ENCODE results near the gene IGFN1. TPM values are rescaled to one million over a fixed set of nuclear protein-coding genes. Genes with fewer than 3 reads are reported as not detected.

The IGFN1 gene
- total and polyA plus RNA-seq, 8 donors: 0.60 to 3.0 (median 0.95) TPM

DNA sequence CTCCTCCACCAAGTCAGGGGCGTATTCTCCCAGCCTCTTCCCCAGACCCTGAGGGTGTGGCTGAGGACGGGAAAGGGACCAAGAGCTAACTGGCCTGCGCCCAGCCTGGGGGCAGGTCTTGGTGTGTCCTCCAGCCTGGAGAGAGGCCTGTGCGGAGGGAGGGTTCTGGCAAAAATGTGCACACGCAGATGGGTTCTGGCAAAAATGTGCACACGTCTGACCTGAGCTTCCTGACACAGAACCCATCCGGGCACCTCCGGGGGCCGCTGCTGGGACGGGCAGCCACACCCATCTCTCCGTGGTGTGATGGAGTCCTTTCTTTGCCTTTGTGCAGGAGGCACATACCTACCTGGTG is 69.6 kb downstream of the IGFN1 start:
- no peak overlapping the region for H3K4me3 ChIP-seq
- TF ChIP-seq CTCF (IDR thresholded peaks at IDR 0.05): no peak
- intact Hi-C loops (cut with DNase I): no loop called here
- peaks cover 0 to 18% of the 10 kb centered on the region in 2 donors for H3K27me3 ChIP-seq
- H3K27ac ChIP-seq: no peak overlapping the region
- no peaks in the 10 kb centered on the region for H3K9me3 ChIP-seq
- peaks cover 7 to 8% of the 10 kb centered on the region in 2 donors for H3K4me1 ChIP-seq
- peak; percentile 37 for ATAC-seq
- no peaks in the 10 kb centered on the region for H3K36me3 ChIP-seq
- no peak for DNase-seq

DNA sequence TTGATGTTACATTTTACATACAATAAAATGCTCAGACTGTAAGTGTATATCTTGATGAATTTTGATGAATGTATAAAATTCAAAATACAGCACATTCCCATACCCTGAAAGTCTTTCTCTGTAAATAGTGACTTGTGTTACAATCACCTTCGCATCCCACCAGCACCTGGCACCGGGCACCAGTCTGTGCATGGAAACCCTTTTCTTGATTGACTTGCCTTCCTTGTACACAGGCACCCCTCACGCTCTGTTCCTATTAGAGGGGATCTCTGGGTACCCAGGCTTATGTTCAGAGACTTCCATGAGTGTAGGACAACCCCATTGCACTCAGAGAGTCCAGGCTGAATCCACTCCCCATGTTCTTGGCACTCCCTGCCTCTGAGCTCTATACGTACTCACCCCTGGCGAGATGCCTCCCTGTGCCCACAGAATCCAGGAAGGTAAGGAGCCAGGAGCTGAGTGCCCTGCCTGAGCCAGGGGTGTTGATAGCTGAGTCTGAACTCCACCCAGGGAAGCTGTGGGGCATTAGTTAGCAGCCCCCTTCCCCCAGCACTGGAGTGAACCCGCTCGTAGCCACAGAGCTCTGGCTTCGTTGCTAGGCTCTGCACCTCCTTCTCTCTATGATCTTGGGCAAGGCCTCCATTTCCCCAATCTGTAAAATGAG is 70.2 kb downstream of the IGFN1 start:
- Histone ChIP-seq H3K36me3 (no peaks in the 10 kb centered on the region), H3K27ac (no peak overlapping the region), H3K9me3 (no peaks in the 10 kb centered on the region), H3K27me3 (peaks cover 0 to 18% of the 10 kb centered on the region in 2 donors), H3K4me1 (peaks cover 7 to 8% of the 10 kb centered on the region in 2 donors), H3K4me3 (no peak overlapping the region)
- intact Hi-C loops (cut with DNase I): no loop called here
- no peak for ATAC-seq
- no peak for DNase-seq
- no peak for TF ChIP-seq CTCF (IDR thresholded peaks at IDR 0.05)

DNA sequence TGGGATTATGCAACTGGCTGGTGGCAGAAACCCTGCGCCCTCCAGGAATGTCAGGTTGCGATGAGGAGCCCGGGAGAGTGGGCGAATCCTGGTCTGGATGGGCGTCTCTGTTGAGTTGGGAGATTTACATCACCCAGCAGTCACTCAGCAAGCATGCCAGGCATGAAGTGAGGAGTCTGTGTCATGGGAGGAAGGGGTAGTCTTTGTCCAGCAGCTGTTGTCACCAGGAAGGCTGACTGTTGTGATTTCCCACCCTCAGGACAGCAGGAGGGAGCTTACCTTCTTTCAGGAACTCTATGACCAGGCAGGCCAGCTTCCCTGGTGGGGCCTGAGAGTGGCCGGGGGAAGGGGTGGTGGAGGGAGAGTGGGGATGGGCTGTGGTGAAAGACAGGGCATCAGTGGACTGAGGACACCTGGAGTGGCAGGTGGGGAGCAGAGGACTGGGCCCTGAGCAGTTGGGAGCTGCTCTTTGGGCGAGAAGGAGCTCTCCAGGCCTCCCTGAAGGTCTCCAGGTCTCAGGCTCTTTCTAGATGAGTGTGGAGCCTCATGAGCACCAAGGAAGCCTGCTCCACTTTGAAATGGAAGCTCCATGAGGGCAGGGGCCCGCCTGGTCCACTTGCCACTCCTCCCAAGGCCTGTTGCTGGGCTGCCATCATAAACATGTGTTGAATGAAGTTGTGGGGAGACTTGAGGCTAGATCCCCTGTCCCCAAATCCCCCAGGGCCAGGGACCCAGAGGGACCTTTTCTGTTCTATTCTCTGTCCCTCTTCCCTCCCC is 71.3 kb downstream of the IGFN1 start:
- ATAC-seq (no peak), DNase-seq (no peak)
- TF ChIP-seq CTCF (IDR thresholded peaks at IDR 0.05): no peak
- H3K27me3 ChIP-seq: peaks cover 0 to 18% of the 10 kb centered on the region in 2 donors
- no peak overlapping the region for H3K4me3 ChIP-seq
- H3K9me3 ChIP-seq: no peaks in the 10 kb centered on the region
- peaks cover 7 to 8% of the 10 kb centered on the region in 2 donors for H3K4me1 ChIP-seq
- intact Hi-C loops (cut with DNase I): no loop called here
- no peaks in the 10 kb centered on the region for H3K36me3 ChIP-seq
- H3K27ac ChIP-seq: no peak overlapping the region

GRCh38 chr1:201262963-201263608 is 72.5 kb downstream of the IGFN1 start:
- TF ChIP-seq CTCF (IDR thresholded peaks at IDR 0.05): no peak
- Histone ChIP-seq H3K27me3 (peaks cover 0 to 19% of the 10 kb centered on the region in 2 donors), H3K4me3 (no peak overlapping the region), H3K9me3 (no peaks in the 10 kb centered on the region), H3K4me1 (peaks cover 7 to 8% of the 10 kb centered on the region in 2 donors), H3K36me3 (no peaks in the 10 kb centered on the region), H3K27ac (no peak overlapping the region)
- ATAC-seq (no peak), DNase-seq (no peak)
- intact Hi-C loops (cut with DNase I): no loop called here

GRCh38 chr1:201264072-201264471 is 73.4 kb downstream of the IGFN1 start:
- DNase-seq (no peak), ATAC-seq (no peak)
- Histone ChIP-seq H3K27ac (no peak overlapping the region), H3K4me3 (no peak overlapping the region), H3K27me3 (peaks cover 0 to 25% of the 10 kb centered on the region in 2 donors), H3K9me3 (no peaks in the 10 kb centered on the region), H3K4me1 (peaks cover 7 to 8% of the 10 kb centered on the region in 2 donors), H3K36me3 (no peaks in the 10 kb centered on the region)
- no peak for TF ChIP-seq CTCF (IDR thresholded peaks at IDR 0.05)
- intact Hi-C loops (cut with DNase I): no loop called here

All from left lung (tissue), 10 donors.